UCSD-AML1 (cell line): ENCODE data around the gene SLC25A45.

ENCODE experiments used
- DNase-seq: peaks from one replicate; lab custom pipeline; 2025; ENCODE audit not compliant: unreplicated experiment; lab: John Stamatoyannopoulos, UW

Gene SLC25A45, protein sequence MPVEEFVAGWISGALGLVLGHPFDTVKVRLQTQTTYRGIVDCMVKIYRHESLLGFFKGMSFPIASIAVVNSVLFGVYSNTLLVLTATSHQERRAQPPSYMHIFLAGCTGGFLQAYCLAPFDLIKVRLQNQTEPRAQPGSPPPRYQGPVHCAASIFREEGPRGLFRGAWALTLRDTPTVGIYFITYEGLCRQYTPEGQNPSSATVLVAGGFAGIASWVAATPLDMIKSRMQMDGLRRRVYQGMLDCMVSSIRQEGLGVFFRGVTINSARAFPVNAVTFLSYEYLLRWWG

DNA sequence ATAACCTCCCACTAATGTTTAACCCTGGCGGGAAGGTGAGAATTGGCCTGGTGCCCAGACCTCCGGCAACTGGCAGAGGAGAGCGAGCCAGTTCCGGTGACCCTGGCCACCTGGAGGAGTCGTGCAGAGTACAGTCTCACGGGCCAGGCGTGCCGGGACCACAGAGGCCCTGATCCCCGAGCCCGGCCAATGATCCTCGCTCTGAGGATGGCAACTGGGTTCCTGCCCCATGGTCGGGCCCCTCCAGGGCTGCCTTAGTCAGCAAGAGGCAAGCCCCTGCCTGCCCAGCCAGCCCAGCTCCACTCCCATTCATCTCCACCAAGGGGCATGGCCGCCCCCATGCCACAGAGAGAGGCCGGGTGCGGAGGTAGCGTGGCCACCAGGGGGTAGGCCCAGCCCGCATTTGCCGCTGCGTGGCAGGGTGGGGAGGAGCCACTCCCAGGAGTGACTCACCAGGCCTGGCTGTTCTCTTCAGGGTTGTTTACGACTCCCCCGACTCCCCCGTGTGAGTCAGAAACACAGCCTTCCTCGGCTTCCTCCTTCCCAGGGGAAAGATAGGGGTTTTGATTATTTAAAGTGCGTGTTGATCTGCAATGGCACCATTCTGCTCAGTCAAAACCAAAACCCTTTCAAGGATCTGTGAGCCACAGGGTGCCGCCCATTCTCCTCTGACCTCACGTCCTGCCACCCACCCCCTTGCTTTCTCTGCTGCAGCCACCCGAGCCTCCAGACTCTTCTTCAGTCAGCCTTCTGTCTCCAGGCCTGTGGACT is at the start of gene SLC25A45:
SLC25A45 (minus strand) TSS at position 614 of the 771 bp plus-strand sequence. CDS start 695 bp downstream, outside the sequence.
- peak; percentile 90 for DNase-seq

DNA sequence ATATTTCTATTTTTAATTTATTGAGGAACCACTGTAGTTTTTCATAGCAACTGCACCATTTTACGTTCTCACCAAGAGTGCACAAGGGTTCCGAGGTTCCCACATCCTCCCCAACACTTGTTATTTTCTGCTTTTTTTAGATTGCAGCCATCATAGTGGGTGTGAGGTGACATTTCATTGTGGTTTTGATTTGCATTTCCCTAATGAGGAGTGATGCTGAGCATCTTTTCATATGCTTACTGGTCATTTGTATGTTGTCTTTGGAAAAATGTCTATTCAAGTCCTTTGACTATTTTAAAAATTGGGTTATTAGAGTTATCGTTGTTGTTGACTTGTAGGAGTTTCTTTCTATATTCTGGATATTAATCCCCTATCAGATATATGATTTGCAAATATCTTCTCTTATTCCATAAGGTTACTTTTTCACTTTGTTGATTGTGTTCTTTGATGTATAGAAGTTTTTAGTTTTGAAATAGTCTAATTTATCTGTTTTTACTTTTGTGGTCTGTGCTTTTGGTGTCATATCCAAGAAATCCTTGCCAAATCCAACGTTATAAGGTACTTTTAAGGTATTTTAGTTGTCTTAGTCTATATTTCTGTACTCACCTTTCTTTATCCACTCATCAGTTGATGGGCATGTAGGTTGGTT is 49.1 kb upstream of the SLC25A45 start:
- no peak for DNase-seq

DNA sequence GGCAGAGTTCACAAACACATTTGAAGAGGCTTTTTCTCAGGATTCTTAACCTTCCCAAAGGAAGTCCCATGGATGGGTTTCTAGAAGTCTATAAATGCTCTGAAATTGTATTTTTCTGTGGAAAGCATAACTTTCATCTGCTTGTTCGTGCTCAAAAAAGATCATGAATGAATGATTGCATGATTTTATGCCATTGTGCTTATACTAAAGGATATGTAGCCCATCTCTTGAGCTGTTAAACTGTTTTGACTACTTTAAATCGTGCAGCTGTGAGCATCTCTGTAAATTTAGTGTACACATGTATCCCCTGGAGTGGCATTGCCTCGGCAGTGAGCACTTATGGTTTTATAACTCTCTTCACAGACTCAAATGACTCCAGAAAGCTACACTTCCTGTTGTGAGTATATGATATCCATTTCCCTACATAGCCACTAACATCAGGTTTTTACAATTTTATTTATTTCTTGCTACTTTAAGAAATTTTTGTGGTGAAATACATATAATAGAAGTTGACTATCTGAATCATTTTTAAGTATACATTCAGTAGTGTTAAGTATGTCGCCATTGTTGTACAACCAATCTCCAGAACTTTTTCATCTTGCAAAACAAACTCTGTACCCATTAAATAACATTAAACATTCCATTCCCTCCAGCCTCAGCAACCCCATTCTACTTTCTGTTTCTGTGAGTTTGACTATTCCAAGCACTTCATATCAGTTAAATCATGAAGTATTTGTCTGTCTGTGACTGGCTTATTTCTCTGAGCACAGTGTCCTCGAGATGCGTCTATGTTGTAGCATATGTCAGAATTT is 48.2 kb upstream of the SLC25A45 start:
- no peak for DNase-seq

DNA sequence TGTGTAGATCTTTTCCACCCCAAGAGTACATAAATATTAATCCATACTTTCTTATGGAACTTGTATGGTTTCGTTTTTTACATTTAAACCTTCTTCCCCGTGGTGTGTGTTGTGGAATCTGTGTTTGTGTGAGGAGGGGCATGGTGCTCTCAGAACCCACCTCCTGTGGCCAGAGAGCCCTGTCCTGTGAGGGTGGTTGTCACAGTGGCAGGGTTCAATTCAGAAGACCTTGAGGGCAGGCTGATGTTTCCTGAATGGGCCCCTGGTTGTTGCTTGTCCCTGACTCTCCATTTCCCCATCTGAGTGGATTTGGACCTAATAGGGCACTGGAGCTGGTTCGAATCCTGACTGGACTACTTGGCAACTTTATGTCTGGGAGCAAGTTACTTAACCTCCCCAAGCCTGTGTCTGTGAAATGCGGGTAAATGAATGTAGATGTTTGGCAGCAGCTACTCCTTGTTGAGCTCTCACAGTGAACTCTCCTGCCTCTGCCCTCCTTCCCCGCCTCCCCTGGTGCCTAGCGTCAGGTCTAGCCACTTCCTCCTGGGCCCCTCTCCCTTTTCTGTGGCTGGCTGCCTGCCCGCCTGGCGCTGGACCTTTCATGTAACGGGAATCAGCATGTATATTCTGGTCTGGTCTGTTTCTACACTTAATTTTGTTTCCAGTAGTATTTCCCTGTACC is 47.4 kb upstream of the SLC25A45 start:
- DNase-seq = peak; percentile 78

DNA sequence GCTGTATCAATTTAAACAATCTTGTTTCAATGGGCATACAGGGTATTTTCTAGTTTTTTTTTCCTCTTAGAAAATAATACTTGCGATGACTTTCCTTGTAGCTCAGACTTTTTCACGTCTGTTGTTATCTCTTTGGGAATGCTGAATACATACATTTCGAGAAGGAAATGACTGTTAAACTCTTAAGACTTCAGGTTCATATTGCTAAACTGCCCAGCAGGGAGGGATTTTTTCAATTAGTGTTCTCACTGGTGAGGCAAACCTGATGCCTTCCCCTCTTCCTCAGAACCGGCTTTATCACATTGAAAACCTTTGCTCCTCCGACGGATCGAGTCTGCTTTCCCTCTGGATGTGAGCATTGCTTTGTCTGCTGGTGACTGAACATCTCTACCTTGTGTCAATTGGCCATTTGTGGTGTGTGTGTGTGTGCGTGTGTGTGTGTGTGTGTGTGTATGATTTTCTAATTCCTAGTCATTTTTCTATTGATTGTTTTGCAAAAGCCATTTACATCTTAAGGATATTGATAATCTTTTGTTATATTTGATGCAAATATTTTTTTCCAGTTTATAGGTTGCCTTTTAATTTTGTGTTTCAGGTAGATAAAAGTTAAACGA is 46.7 kb upstream of the SLC25A45 start:
- peak; percentile 44 for DNase-seq

DNA sequence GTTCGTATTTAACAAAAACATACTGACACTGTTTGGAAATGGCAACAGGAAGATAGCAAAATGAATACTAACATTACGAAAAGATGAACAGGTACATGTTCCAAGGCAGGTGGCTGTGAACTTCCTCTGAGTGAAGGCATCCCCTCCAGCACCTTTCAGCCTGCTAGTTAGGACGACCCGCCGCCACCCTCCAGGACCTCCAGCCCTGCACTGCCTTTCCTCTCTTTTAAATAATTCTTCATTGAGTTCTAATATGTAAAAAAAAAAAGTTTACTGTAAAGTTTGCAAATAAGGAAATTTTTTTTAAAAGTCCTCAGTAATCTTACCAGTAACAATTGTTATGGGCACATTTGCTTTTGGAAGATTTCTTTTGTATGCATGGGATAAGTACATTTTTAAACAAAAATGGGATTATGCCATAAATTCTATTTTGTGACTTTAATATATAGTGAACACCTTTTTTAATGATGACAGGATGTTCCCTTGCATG is 46.2 kb upstream of the SLC25A45 start:
- DNase-seq = peak; percentile 53

DNA sequence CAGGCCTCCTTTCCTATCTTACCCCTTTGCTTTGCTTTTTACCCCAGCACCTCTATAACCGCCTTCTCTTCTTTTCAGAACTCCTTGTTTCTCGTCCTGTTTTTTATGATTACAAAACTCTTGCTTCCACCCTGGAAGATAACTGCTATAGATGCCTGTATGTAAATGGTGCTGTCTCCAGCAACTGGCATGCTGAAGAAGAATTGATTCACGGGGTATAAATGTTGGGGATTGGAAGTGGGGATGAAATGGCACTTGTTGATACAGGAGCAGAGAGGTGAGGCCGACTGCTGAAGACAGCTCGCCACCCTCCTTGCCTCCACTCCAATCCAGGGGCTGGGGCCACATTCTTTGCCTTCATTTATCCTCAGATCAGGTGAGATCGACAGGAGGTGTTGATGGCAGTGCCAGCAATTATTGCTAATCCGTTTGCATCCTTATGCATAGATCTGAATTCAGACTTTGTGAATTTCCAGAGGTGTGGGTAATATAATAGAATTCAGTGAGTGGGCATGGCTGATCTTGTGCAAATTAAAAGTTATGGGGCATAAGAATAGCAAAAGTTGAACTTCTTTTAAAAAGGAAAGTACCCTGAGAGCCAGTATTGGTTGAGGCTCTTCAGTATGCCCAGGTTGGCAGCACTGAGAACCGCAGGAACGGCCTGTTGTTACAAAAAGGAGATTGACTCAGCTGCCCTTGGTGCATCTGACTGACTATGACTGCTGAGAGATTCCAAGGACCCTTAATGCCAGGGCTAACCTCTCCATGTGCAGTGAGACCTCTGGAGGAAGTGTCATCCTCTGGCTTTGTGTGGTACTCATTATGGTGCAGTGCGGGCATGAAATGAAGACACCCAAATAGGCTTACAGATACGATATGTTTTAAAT is 45.5 kb upstream of the SLC25A45 start:
- DNase-seq = peak; percentile 53

DNA sequence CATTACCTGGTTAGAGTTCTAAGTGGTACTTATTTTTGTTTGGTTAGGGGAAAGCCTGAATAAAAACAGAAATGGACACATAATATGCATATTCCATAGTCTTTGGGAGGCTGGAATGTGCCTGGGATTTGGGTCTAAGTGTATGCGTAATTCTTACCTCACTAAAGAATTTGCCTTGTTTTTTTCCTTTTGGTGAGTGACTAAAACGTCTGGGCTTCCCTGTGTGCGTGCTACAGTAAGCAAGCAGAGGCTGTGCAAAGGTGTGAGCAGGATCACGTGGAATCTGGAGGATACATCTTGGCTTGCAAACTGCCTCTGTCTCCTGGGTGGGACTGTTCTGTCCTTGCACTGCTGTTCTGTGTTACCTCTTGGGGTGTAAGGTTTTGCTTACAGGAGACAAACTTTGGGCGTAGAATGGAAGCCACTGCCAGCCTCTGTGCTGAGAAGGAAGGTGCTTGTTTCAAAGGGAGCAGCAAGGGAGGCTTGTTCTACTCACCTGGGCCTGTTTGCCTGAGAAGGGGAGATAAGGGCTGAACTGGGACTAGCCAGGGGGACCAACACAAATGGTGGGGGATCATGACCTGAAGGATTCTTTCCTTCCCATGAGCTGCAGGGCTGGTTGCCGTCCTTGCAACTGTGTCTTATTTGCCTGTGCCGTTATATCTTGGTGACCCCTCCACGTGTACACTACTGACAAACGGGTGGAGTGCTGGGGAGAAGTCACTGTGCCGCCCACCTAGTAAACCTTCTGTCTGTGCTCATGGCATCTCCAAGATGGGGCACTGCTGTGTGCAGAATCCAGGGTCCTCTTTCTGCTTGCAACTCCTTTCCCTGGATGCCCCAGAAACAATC is 44.6 kb upstream of the SLC25A45 start:
- DNase-seq = peak; percentile 53

DNA sequence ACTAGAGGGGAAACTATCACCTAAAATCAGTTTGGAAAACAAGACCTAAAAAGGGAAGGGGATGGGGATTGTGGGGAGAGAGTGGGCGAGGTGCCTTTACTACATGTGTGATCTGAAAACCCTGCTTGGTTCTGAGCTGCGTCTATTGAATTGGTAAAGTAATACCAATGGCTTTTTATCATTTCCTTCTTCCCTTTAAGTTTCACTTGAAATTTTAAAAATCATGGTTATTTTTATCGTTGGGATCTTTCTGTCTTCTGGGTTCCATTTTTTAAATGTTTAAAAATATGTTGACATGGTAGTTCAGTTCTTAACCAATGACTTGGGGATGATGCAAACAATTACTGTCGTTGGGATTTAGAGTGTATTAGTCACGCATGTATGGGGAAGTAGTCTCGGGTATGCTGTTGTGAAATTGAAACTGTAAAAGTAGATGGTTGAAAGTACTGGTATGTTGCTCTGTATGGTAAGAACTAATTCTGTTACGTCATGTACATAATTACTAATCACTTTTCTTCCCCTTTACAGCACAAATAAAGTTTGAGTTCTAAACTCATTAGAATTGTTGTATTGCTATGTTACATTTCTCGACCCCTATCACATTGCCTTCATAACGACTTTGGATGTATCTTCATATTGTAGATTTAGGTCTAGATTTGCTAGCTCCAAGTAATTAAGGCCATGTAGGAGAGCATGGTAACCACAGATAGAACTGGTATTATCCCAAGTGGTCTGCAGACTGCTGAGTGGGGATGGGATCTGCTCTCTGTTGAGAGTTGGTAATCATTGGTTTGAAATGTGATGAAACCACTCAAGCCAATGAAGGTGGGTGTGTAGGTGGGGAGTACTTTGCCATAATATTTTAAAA is 43.8 kb upstream of the SLC25A45 start:
- no peak for DNase-seq

DNA sequence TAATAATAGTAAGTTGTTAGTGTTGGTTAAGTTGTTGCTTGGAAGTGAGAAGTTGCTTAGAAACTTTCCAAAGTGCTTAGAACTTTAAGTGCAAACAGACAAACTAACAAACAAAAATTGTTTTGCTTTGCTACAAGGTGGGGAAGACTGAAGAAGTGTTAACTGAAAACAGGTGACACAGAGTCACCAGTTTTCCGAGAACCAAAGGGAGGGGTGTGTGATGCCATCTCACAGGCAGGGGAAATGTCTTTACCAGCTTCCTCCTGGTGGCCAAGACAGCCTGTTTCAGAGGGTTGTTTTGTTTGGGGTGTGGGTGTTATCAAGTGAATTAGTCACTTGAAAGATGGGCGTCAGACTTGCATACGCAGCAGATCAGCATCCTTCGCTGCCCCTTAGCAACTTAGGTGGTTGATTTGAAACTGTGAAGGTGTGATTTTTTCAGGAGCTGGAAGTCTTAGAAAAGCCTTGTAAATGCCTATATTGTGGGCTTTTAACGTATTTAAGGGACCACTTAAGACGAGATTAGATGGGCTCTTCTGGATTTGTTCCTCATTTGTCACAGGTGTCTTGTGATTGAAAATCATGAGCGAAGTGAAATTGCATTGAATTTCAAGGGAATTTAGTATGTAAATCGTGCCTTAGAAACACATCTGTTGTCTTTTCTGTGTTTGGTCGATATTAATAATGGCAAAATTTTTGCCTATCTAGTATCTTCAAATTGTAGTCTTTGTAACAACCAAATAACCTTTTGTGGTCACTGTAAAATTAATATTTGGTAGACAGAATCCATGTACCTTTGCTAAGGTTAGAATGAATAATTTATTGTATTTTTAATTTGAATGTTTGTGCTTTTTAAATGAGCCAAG is 42.9 kb upstream of the SLC25A45 start:
- peak; percentile 44 for DNase-seq

DNA sequence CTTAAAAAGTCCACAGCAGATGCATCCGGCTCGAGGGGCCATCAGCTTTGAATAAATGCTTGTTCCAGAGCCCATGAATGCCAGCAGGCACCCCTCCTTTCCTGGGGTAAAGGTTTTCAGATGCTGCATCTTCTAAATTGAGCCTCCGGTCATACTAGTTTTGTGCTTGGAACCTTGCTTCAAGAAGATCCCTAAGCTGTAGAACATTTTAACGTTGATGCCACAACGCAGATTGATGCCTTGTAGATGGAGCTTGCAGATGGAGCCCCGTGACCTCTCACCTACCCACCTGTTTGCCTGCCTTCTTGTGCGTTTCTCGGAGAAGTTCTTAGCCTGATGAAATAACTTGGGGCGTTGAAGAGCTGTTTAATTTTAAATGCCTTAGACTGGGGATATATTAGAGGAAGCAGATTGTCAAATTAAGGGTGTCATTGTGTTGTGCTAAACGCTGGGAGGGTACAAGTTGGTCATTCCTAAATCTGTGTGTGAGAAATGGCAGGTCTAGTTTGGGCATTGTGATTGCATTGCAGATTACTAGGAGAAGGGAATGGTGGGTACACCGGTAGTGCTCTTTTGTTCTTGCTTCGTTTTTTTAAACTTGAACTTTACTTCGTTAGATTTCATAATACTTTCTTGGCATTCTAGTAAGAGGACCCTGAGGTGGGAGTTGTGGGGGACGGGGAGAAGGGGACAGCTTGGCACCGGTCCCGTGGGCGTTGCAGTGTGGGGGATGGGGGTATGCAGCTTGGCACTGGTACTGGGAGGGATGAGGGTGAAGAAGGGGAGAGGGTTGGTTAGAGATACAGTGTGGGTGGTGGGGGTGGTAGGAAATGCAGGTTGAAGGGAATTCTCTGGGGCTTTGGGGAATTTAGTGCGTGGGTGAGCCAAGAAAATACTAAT is 42.0 kb upstream of the SLC25A45 start:
- DNase-seq = peak; percentile 33

DNA sequence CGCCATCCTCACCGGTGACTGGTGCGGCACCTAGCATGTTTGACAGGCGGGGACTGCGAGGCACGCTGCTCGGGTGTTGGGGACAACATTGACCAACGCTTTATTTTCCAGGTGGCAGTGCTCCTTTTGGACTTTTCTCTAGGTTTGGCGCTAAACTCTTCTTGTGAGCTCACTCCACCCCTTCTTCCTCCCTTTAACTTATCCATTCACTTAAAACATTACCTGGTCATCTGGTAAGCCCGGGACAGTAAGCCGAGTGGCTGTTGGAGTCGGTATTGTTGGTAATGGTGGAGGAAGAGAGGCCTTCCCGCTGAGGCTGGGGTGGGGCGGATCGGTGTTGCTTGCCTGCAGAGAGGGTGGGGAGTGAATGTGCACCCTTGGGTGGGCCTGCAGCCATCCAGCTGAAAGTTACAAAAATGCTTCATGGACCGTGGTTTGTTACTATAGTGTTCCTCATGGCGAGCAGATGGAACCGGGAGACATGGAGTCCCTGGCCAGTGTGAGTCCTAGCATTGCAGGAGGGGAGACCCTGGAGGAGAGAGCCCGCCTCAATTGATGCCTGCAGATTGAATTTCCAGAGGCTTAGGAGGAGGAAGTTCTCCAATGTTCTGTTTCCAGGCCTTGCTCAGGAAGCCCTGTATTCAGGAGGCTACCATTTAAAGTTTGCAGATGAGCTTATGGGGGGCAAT is 41.2 kb upstream of the SLC25A45 start:
- DNase-seq = no peak

DNA sequence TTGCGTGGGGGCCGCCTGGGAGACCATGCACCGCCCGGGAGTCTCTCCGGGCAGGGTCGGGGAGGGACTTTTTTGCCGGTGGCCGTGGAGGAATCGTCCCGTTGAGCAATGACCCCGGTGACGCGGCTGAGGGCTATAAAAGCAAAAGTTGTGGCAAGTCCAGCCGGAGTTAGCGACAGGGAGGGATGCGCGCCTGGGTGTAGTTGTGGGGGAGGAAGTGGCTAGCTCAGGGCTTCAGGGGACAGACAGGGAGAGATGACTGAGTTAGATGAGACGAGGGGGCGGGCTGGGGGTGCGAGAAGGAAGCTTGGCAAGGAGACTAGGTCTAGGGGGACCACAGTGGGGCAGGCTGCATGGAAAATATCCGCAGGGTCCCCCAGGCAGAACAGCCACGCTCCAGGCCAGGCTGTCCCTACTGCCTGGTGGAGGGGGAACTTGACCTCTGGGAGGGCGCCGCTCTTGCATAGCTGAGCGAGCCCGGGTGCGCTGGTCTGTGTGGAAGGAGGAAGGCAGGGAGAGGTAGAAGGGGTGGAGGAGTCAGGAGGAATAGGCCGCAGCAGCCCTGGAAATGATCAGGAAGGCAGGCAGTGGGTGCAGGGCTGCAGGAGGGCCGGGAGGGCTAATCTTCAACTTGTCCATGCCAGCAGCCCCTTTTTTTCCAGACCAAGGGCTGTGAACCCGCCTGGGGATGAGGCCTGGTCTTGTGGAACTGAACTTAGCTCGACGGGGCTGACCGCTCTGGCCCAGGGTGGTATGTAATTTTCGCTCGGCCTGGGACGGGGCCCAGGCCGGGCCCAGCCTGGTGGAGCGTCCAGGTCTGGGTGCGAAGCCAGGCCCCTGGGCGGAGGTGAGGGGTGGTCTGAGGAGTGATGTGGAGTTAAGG is 40.4 kb upstream of the SLC25A45 start, which contains the start of gene NEAT1:
NEAT1 (plus strand) TSS at position 166 of the 883 bp plus-strand sequence.
- peak; percentile 93 for DNase-seq
